ENCODE measurements around the gene PIK3AP1. TPM values are rescaled to one million over a fixed set of nuclear protein-coding genes. Genes with fewer than 3 reads are reported as not detected.
"Not testable (repeated sequence)": the region's sequence is repeated elsewhere in the genome, so short reads cannot be mapped to it uniquely, and the experiment has no call there.

PIK3AP1 gene
- polyA plus RNA-seq, 1 of the 3 experiments (the other 2 are of a cell fraction) = 0.07 TPM

- H3K4me2 ChIP-seq = no peak overlapping the region
- H3K36me3 ChIP-seq (replicated peaks in 1 of 2; ENCODE audit: control insufficient read depth in 1 of 2, insufficient read depth in 2 of 2, low read length in 1 of 2) = peaks cover 69 to 82% of the 10 kb centered on the region in 2 experiments
- H3K27me3 ChIP-seq (ENCODE audit: insufficient read depth) = no peaks in the 10 kb centered on the region
- TF ChIP-seq GATA2 (CRISPR knock-in tag; IDR thresholded peaks at IDR 0.05) = no peak
- no peak for TF ChIP-seq JUND (IDR thresholded peaks at IDR 0.05)
- TF ChIP-seq RXRA (IDR thresholded peaks at IDR 0.05; ENCODE audit: borderline replicate concordance, low read depth) = no peak
- TF ChIP-seq FOXM1 (IDR thresholded peaks at IDR 0.05; ENCODE audit: low read depth) = no peak
- no peak for TF ChIP-seq RAD21 (IDR thresholded peaks at IDR 0.05; ENCODE audit: low read length)
- TF ChIP-seq, protein P1, sequence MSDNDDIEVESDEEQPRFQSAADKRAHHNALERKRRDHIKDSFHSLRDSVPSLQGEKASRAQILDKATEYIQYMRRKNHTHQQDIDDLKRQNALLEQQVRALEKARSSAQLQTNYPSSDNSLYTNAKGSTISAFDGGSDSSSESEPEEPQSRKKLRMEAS (IDR thresholded peaks at IDR 0.05; ENCODE audit: low read depth) = no peak
- TF ChIP-seq MEF2A (IDR thresholded peaks at IDR 0.05; ENCODE audit: borderline replicate concordance, low read depth) = no peak
- no peak for TF ChIP-seq RCOR1 (IDR thresholded peaks at IDR 0.05; ENCODE audit: low read length)
- TF ChIP-seq SIN3A (IDR thresholded peaks at IDR 0.05; ENCODE audit: borderline replicate concordance, low read depth, low read length) = no peak
- no peak overlapping the region for H2AFZ ChIP-seq (ENCODE audit: low read depth)
- no peaks in the 10 kb centered on the region for H3K9me2 ChIP-seq
- H3K27ac ChIP-seq (ENCODE audit: low read depth in 2 of 2, low read length in 1 of 2) = no peak overlapping the region
- ChIA-PET POLR2A (no interaction called here), CTCF (no interaction called here)
- no peak overlapping the region for H3K9ac ChIP-seq
- H3K79me2 ChIP-seq (ENCODE audit: insufficient read depth) = peaks cover 40% of the 10 kb centered on the region
- 96% methylated on average over 5 of the region's 5 CpGs for WGBS (ENCODE audit: low lambda C conversion rate)
- H3K9me3 ChIP-seq = no peaks in the 10 kb centered on the region
- H3K4me3 ChIP-seq (ENCODE audit: low read depth in 2 of 2, low read length in 1 of 2) = no peak overlapping the region
- H4K20me1 ChIP-seq (ENCODE audit: insufficient read depth) = no peaks in the 10 kb centered on the region
- DNase-seq = no peak
- H3K4me1 ChIP-seq (ENCODE audit: control insufficient read depth in 1 of 2, insufficient read depth in 2 of 2, low read depth in 1 of 2, low read length in 1 of 2) = no peaks in the 10 kb centered on the region
- H3F3A ChIP-seq (replicated peaks; ENCODE audit: insufficient read depth) = peaks cover 10% of the 10 kb centered on the region
These were observed 171.7 kb downstream of the PIK3AP1 start for GRCh38 chr10:96548589-96548988.

DNA sequence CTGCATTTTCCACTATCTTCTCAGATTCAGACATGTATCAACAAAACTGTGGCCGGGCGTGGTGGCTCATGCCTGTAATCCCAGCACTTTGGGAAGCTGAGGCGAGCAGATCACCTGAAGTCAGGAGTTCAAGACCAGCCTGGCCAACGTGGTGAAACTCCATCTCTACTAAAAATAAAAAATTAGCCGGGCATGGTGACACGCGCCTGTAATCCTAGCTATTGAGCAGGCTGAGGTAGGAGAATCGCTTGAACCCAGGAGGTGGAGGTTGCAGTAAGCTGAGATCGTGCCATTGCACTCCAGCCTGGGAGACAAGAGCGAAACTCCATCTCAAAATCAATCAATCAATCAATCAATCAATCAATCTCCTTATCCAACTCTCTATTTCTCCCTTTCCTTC, 174.8 kb downstream of the PIK3AP1 start:
- H3K36me3 ChIP-seq (replicated peaks in 1 of 2; ENCODE audit: control insufficient read depth in 1 of 2, insufficient read depth in 2 of 2, low read length in 1 of 2) = peaks cover 69 to 73% of the 10 kb centered on the region in 2 experiments

More for the DNA sequence above, 174.8 kb downstream of the PIK3AP1 start:
- H3K4me3 ChIP-seq (ENCODE audit: low read depth in 2 of 2, low read length in 1 of 2); H3F3A ChIP-seq (replicated peaks; ENCODE audit: insufficient read depth); POLR2A ChIA-PET; H3K9me3 ChIP-seq; H3K9me2 ChIP-seq; H3K4me1 ChIP-seq (ENCODE audit: control insufficient read depth in 1 of 2, insufficient read depth in 2 of 2, low read depth in 1 of 2, low read length in 1 of 2); H4K20me1 ChIP-seq (ENCODE audit: insufficient read depth); H2AFZ ChIP-seq (ENCODE audit: low read depth); H3K4me2 ChIP-seq; DNase-seq; H3K9ac ChIP-seq; H3K27ac ChIP-seq (ENCODE audit: low read depth in 2 of 2, low read length in 1 of 2); H3K27me3 ChIP-seq (ENCODE audit: insufficient read depth): not testable (repeated sequence)
- CTCF ChIA-PET = interaction anchor here (1.0 to 2.2 kb wide), 4 partner anchors 10 to 170 kb away, joined by 4 to 8 read pairs (median 6); partner anchors contain the start of gene TLL2
- peaks cover 33% of the 10 kb centered on the region; the same call in 1 of the 2 replicates for H3K79me2 ChIP-seq (ENCODE audit: insufficient read depth)
- WGBS (ENCODE audit: low lambda C conversion rate) = 96% methylated on average over 10 of the region's 10 CpGs

Small RNA genes within 50 kb of the gene (small RNA-seq; reads per million reads assigned to genes)
- 0 to 3.4 (median 0) reads per million in 7 experiments for gene RNA5SP324
- 0 to 8.4 (median 0.10) reads per million in 7 experiments for gene RNU6-1274P

Other genes starting within 250 kb of the PIK3AP1 start
- 0.28 and 0.36 TPM in 2 replicates for gene TLL2, start 206.6 kb downstream of the PIK3AP1 start, polyA plus RNA-seq (2012; rRNA removed)
- gene TM9SF3, start 133.5 kb downstream of the PIK3AP1 start, polyA plus RNA-seq (2012; rRNA removed) = 24.9 and 57.0 TPM in 2 replicates
- 1.9 and 2.6 TPM in 2 replicates for gene LCOR, start 111.8 kb upstream of the PIK3AP1 start, polyA plus RNA-seq (2012; rRNA removed)